Activated T-cell treated with anti-CD3 and anti-CD28 coated beads for 1 hour (primary cell): Measurements from ENCODE around the gene KIF26B.

ENCODE experiments used
- DNase-seq: peaks from one replicate; pipeline ENCODE4 v3.0.0-alpha.2; 2020; ENCODE audit warnings: low read depth

Gene KIF26B

DNA sequence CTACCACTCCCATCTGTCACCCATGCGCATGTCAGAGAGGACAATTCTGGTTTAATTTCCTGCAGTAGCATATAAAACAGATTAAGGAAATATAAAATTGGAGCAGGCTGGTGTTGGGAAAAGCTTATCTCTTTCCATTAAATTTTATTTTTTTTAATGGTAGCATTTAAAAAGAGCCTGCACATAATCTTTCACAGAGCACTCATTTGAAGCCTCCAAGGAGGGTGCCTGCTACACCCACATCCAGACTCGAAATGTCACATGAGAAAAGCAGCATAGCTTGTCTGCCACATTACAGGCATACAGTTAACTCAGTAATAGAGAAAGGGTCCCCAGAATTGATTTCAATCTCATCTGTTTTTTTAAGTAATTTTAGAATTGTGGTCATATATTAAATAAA lies 599.0 kb downstream of the KIF26B start:
- no peak for DNase-seq

DNA sequence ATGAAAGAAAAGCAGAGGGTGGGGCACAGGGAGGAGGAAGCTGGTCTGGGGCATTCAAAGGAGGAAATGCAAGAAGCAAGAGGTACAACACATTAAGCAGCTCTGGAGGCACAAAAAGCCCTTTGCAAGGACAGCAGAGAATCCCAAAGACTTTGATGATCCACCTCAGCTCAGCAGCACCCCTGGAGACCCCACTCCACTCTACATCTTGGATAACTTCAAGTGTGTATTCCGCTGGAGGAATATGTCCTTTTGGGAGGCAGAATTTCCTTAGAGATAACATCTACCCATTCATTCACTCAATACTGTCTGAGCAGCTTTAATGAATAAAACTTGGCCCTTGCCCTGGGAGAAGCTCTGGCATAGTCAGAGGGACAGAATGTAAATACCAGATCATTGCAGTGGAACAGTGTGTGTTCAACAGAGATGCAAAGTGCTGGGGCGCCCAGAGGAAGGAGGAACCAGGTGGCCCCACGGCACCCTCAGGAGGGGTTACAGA lies 599.7 kb downstream of the KIF26B start:
- no peak for DNase-seq
